Kidney epithelial cell (primary cell): ENCODE data around the gene SLC26A8. TPM values are rescaled to one million over a fixed set of nuclear protein-coding genes. Genes with fewer than 3 reads are reported as not detected.
"Not testable (repeated sequence)": the region's sequence is repeated elsewhere in the genome, so short reads cannot be mapped to it uniquely, and the experiment has no call there.

Source experiments
- DNase-seq: peaks from one replicate; pipeline ENCODE4 v3.0.0-alpha.2; 2010; ENCODE audit warnings: low read depth
- H3K27me3 ChIP-seq: 2 replicates; pipeline ENCODE4 v1.6.0; 2011; ENCODE audit warnings: low read length; ENCODE audit not compliant: control insufficient read depth, insufficient read depth
- H3K36me3 ChIP-seq: 2 replicates; pipeline ENCODE4 v1.5.1; 2011; ENCODE audit warnings: low read length; ENCODE audit not compliant: control insufficient read depth, insufficient read depth
- H3K4me3 ChIP-seq: 2 replicates; pipeline ENCODE4 v1.5.1; 2011; ENCODE audit warnings: low read depth, mild to moderate bottlenecking, control low read depth, low read length
- CTCF ChIP-seq: IDR thresholded peaks from 2 replicates; pipeline ENCODE4 v1.5.1; 2011; ENCODE audit warnings: mild to moderate bottlenecking, moderate library complexity, low read length, control low read depth, inconsistent platforms; ENCODE audit not compliant: insufficient read depth, poor library complexity, severe bottlenecking
- total RNA-seq: library from RNA; depleted of rRNA; stranded (reverse); fragments of >200 nt; gene quantifications from 2 replicates; pipeline ENCODE4 v1.2.3, GENCODE V29; 2015

The SLC26A8 gene
- total RNA-seq, 1 donor from 2014 or later, result not detected

DNA sequence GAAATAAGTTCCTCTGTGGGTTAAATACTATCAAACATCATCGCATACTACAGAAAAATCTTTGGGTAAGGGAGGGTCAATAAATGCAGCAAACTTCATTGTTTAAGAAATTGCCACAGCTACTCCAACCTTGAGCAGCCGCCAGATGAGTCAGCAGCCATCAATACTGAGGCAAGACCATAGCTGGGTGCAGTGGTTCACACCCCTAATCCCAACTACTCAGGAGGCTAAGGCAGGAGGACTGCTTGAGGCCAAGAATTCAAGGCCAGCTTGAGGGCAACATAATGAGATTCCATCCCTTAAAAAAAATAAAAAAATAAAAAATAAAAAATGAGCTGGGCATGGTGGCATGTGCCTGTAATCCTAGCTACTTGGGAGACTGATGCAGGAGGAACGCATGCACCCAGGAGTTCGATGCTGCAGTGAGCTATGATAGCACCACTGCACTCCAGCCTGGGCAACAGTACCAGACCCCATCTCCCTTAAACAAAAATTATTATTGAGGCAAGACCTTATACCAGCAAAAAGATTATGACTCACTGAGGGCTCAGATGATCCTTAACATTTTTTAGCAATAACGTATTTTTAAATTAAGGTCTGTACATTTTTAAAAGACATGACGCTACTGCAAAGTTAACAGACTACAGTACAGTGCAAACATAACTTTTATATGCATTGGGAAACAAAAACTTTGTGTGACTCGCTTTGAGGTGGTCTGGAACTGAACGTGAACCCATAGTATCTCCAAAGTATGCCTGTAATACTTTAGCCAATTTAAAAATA is 112.4 kb downstream of the SLC26A8 start:
- no peaks in the 10 kb centered on the region for H3K27me3 ChIP-seq
- no peak for TF ChIP-seq CTCF
- H3K4me3 ChIP-seq, result no peak overlapping the region
- no peak for DNase-seq
- H3K36me3 ChIP-seq, result peaks cover 2% of the 10 kb centered on the region

GRCh38 chr6:35909571-35909970 is 114.9 kb downstream of the SLC26A8 start:
- DNase-seq, H3K36me3 ChIP-seq, H3K27me3 ChIP-seq, H3K4me3 ChIP-seq: not testable (repeated sequence)

DNA sequence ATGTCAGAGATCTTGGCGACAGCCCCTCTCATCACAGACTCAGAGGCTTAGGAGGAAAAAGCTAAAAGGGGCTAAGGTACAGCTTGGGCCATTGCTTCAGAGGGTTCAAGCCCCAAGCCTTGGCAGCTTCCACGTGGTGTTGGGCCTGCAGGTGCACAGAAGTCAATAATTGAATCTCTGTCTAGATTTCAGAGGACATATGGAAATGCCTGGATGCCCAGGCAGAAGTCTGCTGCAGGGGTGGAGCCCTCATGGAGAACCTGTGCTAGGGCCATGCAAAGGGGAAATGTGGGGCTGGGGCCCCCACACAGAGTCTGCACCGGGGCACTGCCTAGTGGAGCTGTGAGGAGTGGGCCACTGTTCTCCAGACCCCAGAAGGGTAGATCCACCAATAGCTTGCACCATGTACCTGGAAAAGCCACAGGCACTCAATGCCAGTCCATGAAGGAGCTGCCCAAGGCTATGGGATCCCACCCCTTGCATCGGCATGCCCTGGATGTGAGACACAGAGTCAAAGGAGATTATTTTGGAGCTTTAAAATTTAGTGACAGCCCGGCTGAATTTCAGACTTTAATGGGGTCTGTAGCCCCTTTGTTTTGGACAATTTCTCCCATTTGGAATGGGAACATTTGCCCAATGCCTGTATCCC is 115.6 kb downstream of the SLC26A8 start:
- H3K36me3 ChIP-seq, DNase-seq, H3K27me3 ChIP-seq, H3K4me3 ChIP-seq: not testable (repeated sequence)

DNA sequence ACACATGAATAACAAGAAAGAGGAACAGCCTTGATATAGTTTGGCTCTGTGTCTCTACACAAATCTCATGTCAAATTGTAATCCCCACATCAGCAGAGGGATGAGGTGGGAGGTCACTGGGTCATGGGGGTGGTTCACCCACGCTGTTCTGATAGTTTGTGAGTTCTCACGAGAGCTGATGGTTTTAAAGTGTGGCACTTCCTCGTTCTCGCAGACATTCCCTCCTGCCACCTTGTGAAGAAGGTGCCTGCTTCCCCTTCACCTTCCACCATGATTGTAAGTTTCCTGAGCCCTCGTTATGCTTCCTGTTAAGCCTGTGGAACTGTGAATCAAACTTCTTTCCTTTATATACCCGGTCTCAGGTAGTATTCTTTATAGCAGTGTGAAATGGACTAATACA is 116.7 kb downstream of the SLC26A8 start:
- no peak for DNase-seq
- TF ChIP-seq CTCF, result no peak
- peaks cover 2% of the 10 kb centered on the region for H3K36me3 ChIP-seq
- no peaks in the 10 kb centered on the region for H3K27me3 ChIP-seq
- no peak overlapping the region for H3K4me3 ChIP-seq

DNA sequence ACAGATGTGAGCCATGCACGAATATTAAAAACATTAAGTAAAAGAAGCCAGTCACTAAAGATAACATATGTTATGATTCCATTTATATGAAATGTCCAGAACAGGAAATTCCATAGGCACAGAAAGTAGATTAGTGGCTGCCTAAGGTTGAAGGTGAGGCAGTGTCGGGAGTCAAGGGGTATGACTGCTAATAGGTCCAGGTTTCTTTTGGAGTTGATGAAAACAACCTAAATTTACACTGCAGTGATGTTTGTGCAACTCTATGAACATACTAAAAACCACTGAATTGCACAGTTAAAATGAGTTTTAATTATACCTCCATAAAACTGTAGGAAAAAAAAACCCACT is 118.0 kb downstream of the SLC26A8 start:
- peaks cover 2% of the 10 kb centered on the region for H3K36me3 ChIP-seq
- DNase-seq, result no peak
- no peak overlapping the region for H3K4me3 ChIP-seq
- no peak for TF ChIP-seq CTCF
- no peaks in the 10 kb centered on the region for H3K27me3 ChIP-seq

DNA sequence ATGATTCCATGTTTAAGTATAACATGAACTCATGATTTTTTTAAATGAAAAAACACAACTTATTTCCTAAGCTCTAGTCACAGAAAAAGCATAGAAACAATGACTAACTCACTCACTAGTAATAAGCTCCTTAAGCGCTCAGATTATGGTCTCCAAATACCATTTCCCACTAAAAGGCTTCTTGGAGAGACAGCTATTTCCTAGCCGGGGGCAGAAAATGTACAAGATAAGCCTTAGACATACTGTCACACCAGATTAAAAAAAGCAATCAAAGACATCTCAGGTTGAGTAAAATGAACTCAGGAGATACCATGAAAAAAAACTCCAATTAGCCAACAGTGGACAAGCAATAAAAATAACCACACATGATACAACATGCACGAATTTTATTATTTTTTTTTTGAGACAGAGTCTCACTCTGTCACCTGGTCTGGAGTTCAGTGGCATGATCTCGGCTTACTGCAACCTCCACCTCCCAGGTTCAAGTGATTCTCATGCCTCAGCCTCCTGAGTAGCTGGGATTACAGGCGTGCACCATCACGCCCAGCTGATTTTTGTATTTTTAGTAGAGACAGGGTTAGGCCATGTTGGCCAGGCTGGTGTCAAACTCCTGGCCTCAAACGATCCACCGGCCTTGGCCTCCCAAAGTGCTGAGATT is 118.5 kb downstream of the SLC26A8 start:
- H3K36me3 ChIP-seq, result peaks cover 2% of the 10 kb centered on the region
- no peak for TF ChIP-seq CTCF
- no peaks in the 10 kb centered on the region for H3K27me3 ChIP-seq
- no peak overlapping the region for H3K4me3 ChIP-seq
- no peak for DNase-seq
